ENCODE results near the gene COA8.

COA8 gene

GRCh38 chr14:103540821-103541708 is 21.7 kb upstream of the COA8 start:
- Mint-ChIP-seq H3K27ac (no peak overlapping the region), H3K9me3 (no peaks in the 10 kb centered on the region), H3K4me3 (no peak overlapping the region), H3K4me1 (no peaks in the 10 kb centered on the region), H3K36me3 (peaks cover 6% of the 10 kb centered on the region)
- DNase-seq (ENCODE audit: low spot score in 2 of 2) (no peak), ATAC-seq (no peak)

- Mint-ChIP-seq H3K27ac (no peak overlapping the region), H3K4me1 (no peaks in the 10 kb centered on the region), H3K36me3 (peaks cover 6% of the 10 kb centered on the region), H3K9me3 (no peaks in the 10 kb centered on the region), H3K4me3 (no peak overlapping the region)
- DNase-seq (ENCODE audit: low spot score in 2 of 2) (no peak), ATAC-seq (no peak)
Observed at GRCh38 chr14:103541709-103542604, 20.8 kb upstream of the COA8 start.

- DNase-seq (ENCODE audit: low spot score in 2 of 2), result no peak
- Mint-ChIP-seq H3K27ac (no peak overlapping the region), H3K9me3 (no peaks in the 10 kb centered on the region), H3K36me3 (peaks cover 6% of the 10 kb centered on the region), H3K4me1 (no peaks in the 10 kb centered on the region), H3K4me3 (no peak overlapping the region)
- ATAC-seq, result no peak
Observed at GRCh38 chr14:103542605-103543088, 20.1 kb upstream of the COA8 start.

- H3K4me3 Mint-ChIP-seq, result no peak overlapping the region
- ATAC-seq (no peak), DNase-seq (ENCODE audit: low spot score in 2 of 2) (no peak)
- no peaks in the 10 kb centered on the region for H3K4me1 Mint-ChIP-seq
- no peak overlapping the region for H3K27ac Mint-ChIP-seq
- H3K36me3 Mint-ChIP-seq, result peaks cover 6% of the 10 kb centered on the region
- H3K9me3 Mint-ChIP-seq, result no peaks in the 10 kb centered on the region
Observed at GRCh38 chr14:103543140-103543539, 19.6 kb upstream of the COA8 start.

GRCh38 chr14:103543721-103544387 is 18.9 kb upstream of the COA8 start:
- H3K4me3 Mint-ChIP-seq, result no peak overlapping the region
- no peak overlapping the region for H3K27ac Mint-ChIP-seq
- H3K4me1 Mint-ChIP-seq, result no peaks in the 10 kb centered on the region
- no peak for ATAC-seq
- H3K36me3 Mint-ChIP-seq, result peaks cover 6% of the 10 kb centered on the region
- DNase-seq (ENCODE audit: low spot score in 2 of 2), result no peak
- H3K9me3 Mint-ChIP-seq, result no peaks in the 10 kb centered on the region

- Mint-ChIP-seq H3K27ac (no peak overlapping the region), H3K36me3 (peaks cover under 1% of the 10 kb centered on the region), H3K4me1 (no peaks in the 10 kb centered on the region), H3K4me3 (no peak overlapping the region), H3K9me3 (no peaks in the 10 kb centered on the region)
- ATAC-seq, result no peak
- DNase-seq (ENCODE audit: low spot score in 2 of 2), result no peak
Observed at GRCh38 chr14:103544388-103545218, 18.2 kb upstream of the COA8 start.

GRCh38 chr14:103545219-103545914 is 17.4 kb upstream of the COA8 start:
- no peak for DNase-seq (ENCODE audit: low spot score in 2 of 2)
- Mint-ChIP-seq H3K4me1 (no peaks in the 10 kb centered on the region), H3K9me3 (no peaks in the 10 kb centered on the region), H3K36me3 (no peaks in the 10 kb centered on the region), H3K27ac (no peak overlapping the region), H3K4me3 (no peak overlapping the region)
- no peak for ATAC-seq

GRCh38 chr14:103545915-103546651 is 16.7 kb upstream of the COA8 start:
- no peaks in the 10 kb centered on the region for H3K4me1 Mint-ChIP-seq
- no peak overlapping the region for H3K4me3 Mint-ChIP-seq
- no peaks in the 10 kb centered on the region for H3K36me3 Mint-ChIP-seq
- ATAC-seq (no peak), DNase-seq (ENCODE audit: low spot score in 2 of 2) (no peak)
- H3K27ac Mint-ChIP-seq, result no peak overlapping the region
- H3K9me3 Mint-ChIP-seq, result no peaks in the 10 kb centered on the region

GRCh38 chr14:103546652-103547454 is 15.9 kb upstream of the COA8 start:
- H3K27ac Mint-ChIP-seq, result no peak overlapping the region
- peaks cover 6% of the 10 kb centered on the region for H3K4me1 Mint-ChIP-seq
- DNase-seq (ENCODE audit: low spot score in 2 of 2) (peak; percentile 72 to 90), ATAC-seq (peak; percentile 74)
- H3K4me3 Mint-ChIP-seq, result no peak overlapping the region
- no peaks in the 10 kb centered on the region for H3K9me3 Mint-ChIP-seq
- H3K36me3 Mint-ChIP-seq, result no peaks in the 10 kb centered on the region

GRCh38 chr14:103547455-103547940 is 15.3 kb upstream of the COA8 start:
- DNase-seq (ENCODE audit: low spot score in 2 of 2), result no peak
- H3K4me1 Mint-ChIP-seq, result peaks cover 10% of the 10 kb centered on the region
- peak overlapping the region; percentile 40 for H3K27ac Mint-ChIP-seq
- H3K36me3 Mint-ChIP-seq, result no peaks in the 10 kb centered on the region
- no peaks in the 10 kb centered on the region for H3K9me3 Mint-ChIP-seq
- no peak overlapping the region for H3K4me3 Mint-ChIP-seq
- no peak for ATAC-seq

- Mint-ChIP-seq H3K27ac (peak overlapping the region; percentile 40), H3K4me1 (peaks cover 14% of the 10 kb centered on the region), H3K36me3 (no peaks in the 10 kb centered on the region), H3K9me3 (no peaks in the 10 kb centered on the region), H3K4me3 (no peak overlapping the region)
- ATAC-seq (no peak), DNase-seq (ENCODE audit: low spot score in 2 of 2) (no peak)
Observed at GRCh38 chr14:103547941-103548462, 14.8 kb upstream of the COA8 start.

GRCh38 chr14:103548463-103549351 is 14.1 kb upstream of the COA8 start:
- H3K27ac Mint-ChIP-seq, result no peak overlapping the region
- peaks cover 14% of the 10 kb centered on the region for H3K4me1 Mint-ChIP-seq
- no peak overlapping the region for H3K4me3 Mint-ChIP-seq
- no peak for DNase-seq (ENCODE audit: low spot score in 2 of 2)
- H3K36me3 Mint-ChIP-seq, result no peaks in the 10 kb centered on the region
- no peak for ATAC-seq
- no peaks in the 10 kb centered on the region for H3K9me3 Mint-ChIP-seq
